Right renal pelvis (tissue), 4 donors: ENCODE data around the gene VN1R4. TPM values are rescaled to one million over a fixed set of nuclear protein-coding genes. Genes with fewer than 3 reads are reported as not detected.
A peak's percentile ranks its signal among the peaks of the same experiment; 100 is the strongest.
"Not testable (repeated sequence)": the region's sequence is repeated elsewhere in the genome, so short reads cannot be mapped to it uniquely, and the experiment has no call there.

Experiments
- DNase-seq, 4 donors: peaks; one replicate each; pipeline ENCODE4 v3.0.0-alpha.2; 2013; ENCODE audit warnings: low read depth in 4 of 4, low spot score in 3 of 4, missing footprints in 1 of 4
- polyA plus RNA-seq, 4 donors: library from polyadenylated mRNA; unstranded; fragments of 120-200 nt; gene quantifications; one replicate each; pipeline ENCODE4 v1.2.1, GENCODE V29; 2013; ENCODE audit not compliant: insufficient read length in 4 of 4

Gene VN1R4, protein sequence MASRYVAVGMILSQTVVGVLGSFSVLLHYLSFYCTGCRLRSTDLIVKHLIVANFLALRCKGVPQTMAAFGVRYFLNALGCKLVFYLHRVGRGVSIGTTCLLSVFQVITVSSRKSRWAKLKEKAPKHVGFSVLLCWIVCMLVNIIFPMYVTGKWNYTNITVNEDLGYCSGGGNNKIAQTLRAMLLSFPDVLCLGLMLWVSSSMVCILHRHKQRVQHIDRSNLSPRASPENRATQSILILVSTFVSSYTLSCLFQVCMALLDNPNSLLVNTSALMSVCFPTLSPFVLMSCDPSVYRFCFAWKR
- not detected for polyA plus RNA-seq

DNA sequence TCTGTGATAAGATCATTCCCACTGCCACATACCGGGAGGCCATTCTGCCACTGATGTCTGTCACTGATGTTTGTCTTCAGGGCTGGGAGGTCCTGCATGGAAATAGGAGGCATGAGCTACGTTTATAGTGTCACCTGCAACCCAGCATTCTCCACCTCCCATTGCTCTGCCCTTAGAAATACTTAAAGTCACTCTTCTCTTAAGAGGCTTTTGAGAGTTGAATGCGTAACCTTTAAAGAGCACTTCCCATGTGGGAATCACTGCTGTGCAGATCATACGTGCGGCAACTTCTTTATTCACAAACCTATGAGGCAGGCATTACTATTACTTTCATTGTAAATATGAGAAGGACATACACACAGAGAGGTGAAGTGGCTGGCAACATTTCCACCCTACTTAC, at the start of gene VN1R4:
TSS of gene VN1R4 (minus strand) at position 101 of the 400 bp plus-strand sequence. CDS start at position 43, 58 bp downstream.
- DNase-seq: not testable (repeated sequence)

DNA sequence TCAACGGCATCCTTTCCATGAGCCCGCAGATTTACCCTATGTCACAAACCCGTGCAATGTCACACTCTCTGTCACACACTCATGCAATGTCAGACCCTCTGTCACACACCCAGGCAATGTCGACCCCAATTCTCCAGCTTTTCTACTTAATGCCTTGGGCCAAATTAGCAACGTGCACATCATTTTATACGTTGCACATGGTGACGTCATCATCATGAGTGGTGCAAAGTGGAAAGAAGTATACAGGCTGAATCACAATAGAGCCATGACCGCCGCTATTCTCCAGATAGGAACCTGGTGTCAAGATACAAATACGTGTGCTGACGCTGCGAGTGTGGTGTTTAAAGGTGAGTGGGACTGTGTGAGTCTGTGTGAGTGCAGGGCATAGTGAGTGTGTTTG, 44.4 kb upstream of the VN1R4 start:
- DNase-seq: no peak

DNA sequence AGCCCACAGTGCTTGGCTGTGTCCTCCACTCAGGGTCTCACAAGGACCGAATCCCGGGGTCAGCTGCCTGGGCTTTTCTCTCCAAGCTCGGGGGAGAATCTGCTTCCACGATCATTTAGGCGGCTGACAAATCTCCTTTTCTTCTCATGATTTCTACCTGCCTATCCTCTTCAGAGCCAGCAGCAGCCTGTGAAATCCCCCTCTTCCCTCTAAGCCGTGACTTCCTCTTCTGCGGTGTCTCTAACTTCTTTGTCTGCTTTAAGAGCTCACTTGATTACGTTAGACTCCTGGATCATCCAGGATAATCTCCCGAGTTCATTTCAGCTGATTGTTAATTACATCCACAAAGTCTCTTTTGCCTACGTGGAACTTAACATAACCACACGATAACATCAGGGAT, 43.5 kb upstream of the VN1R4 start:
- DNase-seq: no peak

DNA sequence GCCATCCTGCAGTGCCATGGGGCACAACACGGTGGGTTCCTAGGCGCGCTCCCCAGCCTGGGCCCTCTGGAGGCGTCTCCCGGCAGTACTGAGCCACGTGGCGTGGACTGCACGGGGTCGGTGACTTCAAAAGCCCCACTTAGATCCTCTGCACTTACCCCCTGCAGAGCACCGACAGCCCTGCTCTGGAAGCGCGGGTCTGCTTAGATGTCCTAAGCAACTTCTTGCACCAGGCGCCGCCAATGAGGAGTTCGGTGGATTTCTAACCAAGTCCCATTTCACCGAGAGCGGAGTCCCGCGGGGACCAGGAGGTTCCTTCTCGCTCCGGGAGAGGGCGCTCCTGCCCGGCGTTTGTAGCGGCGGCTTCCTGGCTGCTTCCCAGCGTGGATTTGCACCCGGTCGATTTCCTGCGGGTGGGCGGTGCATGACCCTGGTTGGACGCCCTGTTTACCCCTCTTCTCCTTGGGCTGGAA, 40.9 kb upstream of the VN1R4 start:
- DNase-seq: peak in 2 of 4 donors; percentile 22 to 56

DNA sequence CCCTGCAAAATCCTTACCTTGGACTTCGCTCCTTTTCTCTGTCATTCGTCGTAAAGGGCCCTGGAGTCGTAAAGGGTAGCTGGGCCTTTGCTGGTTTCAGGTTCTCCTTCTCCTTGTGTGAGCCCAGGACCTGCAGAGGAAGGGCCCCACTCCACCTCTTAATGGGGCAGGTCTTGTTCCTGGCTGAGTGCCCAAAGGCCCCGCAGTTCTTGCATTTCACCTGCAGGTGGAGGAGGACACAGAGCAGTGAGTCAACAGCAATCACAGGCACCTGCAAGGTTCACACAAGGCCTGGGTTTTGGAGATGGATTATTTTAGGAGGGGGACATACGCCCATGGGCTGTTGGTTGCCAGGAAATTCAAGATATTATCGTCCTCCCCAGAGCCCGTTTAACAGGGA, 33.8 kb upstream of the VN1R4 start:
- not testable (repeated sequence) for DNase-seq

DNA sequence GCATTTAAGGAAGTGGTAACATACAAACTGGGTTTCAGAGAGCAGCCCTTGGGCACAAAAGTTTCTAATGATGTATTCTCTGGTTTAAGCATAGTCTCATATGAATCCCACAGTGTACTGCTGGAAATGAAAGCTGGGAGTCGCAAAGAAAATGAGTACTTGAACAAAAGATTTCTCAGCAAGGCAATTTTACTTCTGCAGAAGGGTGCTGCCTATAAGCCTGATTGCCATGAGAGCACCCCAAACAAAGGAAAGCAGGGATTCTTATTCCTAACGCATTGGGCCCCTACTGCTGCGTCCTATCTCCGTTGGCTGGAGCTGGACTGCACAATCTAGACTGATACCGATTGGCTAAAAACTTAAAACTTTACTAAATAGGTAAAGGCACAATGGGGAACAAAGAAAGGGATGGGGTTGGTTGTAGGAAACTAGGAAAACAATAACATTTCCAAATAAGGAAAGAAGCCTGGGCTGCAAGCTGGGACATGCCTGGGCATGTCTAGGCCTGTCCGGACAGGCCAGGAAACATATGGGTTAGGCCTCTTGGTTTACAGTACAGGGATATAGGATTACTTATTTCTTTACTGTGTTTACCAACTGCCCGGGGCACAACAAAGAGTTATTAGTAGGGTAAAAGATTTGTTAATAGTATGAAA, 27.4 kb upstream of the VN1R4 start:
- no peak for DNase-seq

DNA sequence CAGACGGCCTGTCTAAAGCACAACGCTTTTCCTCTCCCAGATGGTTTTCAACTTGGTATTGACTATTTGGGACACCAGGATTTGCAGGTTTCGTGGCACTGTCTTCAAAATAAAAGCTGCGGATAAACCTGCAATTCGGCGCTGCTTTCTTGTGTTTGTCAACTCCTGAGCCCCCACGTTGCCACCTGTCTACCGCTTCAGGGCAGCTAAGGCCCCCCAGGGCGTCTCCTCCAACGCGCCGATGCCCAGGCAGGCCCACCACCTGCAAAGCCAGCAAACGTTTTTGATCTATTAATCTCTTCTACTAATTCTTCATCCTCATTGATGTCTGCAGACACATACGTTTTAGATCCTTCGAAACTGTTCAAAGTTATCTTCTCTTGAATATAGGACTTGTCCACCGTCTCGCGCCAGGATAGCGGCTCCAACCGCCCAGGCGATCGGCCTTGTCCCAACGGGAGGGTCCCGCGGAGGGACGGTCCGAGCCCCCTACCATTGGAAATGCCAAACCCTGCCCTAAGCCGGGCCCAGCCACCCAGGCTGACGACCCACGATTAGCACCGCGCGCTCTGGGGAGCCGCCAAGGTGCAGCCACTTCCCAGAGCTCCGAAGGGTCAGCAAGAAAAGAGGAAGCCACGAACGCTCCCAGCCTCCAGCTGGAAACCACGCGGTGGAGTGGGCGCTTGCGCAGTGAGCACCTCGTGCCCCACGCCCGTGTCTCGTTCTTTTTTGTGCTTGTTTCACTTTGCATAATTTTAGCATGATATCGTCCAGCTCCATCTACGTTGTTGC, 23.4 kb upstream of the VN1R4 start:
- no peak for DNase-seq

DNA sequence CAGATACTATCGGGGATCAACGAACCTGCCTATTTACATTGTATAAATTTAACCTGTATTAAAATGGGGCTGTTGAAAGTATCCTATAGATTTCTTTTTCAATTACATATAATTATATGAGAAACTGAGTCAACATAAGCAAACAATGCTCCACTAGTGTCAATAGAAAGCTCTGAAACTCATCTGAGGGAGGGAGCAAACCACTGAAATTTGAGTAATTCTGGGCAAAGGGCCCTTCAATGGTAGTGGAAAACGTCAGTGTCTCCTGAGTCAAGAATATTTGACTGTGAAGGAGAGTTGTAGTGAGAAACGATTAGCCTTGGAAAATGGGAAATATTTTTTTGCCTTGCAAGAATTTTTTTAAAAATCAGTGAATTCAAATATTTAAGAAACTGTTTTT, 17.6 kb upstream of the VN1R4 start:
- no peak for DNase-seq

DNA sequence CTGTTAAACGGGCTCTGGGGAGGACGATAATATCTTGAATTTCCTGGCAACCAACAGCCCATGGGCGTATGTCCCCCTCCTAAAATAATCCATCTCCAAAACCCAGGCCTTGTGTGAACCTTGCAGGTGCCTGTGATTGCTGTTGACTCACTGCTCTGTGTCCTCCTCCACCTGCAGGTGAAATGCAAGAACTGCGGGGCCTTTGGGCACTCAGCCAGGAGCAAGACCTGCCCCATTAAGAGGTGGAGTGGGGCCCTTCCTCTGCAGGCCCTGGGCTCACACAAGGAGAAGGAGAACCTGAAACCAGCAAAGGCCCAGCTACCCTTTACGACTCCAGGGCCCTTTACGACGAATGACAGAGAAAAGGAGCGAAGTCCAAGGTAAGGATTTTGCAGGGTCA, 14.4 kb upstream of the VN1R4 start:
- DNase-seq: not testable (repeated sequence)

DNA sequence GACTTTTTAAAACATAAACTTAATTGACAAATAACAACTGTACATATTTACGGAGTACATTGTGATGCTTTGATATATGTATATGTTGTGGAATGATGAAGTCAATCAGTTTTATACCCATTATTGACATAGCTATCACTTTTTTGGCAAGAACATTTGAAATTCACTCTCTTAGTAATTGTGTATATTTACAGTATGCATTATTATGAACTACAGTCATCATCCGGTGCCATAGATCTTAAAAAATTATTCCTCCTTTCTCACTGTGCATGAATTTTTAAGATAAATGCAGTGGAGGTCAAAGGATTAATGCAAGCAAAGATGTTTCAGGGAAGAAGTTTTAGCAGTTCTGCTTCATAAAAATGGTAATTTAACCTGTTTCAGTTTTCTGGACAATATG, 8.0 kb upstream of the VN1R4 start:
- no peak for DNase-seq

DNA sequence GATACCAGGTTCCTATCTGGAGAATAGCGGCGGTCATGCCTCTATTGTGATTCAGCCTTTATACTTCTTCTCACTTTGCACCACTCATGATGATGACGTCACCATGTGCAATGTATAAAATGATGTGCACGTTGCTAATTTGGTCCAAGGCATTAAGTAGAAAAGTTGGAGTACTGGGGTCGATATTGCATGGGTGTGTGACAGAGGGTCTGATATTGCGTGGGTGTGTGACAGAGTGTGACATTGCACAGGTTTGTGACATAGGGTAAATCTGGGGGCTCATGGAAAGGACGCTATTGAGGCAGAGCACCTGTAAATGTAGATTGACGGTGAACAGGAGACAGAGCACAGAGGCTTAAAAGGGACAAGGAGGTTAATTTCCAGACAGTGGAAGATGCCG, 4.5 kb upstream of the VN1R4 start:
- no peak for DNase-seq

DNA sequence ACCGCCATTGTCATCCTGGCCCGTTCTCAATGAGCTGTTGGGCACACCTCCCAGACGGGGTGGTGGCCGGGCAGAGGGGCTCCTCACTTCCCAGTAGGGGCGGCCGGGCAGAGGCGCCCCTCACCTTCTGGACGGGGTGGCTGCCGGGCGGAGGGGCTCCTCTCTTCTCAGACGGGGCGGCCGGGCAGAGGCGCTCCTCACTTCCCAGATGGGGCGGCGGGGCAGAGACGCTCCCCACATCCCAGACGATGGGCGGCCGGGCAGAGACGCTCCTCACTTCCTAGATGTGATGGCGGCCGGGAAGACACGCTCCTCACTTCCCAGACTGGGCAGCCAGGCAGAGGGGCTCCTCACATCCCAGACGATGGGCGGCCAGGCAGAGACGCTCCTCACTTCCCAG, 2.3 kb upstream of the VN1R4 start:
- not testable (repeated sequence) for DNase-seq

DNA sequence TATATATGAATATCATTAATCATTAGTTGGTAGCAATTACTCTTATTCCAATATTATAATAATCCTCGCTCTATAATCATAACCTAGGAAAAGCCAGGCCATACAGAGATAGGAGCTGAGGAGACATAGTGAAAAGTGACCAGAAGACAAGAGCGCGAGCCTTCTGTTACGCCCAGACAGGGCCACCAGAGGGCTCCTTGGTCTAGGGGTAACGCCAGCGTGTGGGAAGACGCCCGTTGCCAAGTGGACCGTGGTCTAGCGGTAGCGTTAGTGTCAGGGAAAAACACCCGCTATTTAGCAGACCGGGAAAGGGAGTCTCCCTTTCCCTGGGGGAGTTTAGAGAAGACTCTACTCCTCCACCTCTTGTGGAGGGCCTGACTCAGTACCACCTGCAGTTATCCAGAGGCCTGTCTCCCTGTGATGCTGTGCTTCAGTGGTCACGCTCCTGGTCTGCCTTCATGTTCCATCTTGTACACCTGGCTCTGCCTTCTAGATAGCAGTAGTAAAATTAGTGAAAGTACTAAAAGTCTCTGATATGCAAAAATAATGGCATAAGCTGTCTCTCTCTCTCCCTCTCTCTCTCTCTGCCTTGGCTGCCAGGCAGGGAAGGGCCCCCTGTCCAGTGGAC, 9.7 kb downstream of the VN1R4 start, which contains the start of gene VN1R2:
TSS of gene VN1R2 (plus strand) at position 578 of the 628 bp plus-strand sequence. CDS start 84 bp downstream, outside the sequence.
- not testable (repeated sequence) for DNase-seq

DNA sequence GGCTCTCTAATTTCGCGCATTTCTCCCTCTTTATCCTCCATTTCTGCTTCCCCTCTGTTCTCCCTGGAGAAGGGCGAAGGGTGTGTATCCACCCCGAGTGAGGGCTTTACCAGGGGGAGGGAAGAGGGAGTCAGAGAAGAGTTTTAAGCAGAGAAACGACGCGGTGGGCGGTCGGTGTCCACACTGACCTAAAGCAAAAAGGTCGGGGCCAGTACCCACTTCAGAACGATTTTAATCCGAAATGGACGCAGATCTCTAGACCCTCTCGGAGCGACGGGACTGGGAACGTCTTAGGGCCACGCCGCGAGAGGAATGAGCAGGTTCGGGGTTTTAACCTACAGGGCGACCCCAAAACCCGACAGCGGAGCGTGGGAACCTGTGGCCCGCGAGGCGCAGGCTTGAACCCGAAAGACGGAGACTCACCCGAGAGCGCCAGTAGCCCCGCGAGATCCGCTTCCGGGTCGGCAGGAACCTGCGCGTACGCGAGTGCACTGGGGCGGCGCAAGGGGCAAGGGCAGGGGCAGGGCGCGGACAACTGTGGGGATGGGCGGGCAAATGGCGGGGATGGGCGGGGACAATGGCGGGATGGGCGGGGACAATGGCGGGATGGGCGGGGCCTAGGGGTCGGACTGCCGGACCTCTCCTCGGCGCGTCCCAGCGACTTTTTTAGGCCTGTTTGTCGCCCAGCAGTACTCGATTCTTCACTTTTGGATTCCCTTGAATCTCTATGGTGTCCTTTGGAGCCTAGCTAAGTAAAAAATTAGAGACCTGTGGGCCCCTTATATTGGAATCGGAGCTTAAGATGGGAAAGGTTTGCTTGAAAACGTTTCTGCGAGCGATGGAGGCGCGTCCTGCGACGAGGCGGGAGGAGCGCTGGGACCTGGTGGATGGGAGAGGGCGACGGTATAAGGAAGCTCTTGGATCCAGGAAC, 12.8 kb downstream of the VN1R4 start, which contains the start of gene ZNF677:
TSS of gene ZNF677 (minus strand) at position 463 of the 931 bp plus-strand sequence. CDS start 3,323 bp downstream, outside the sequence.
- DNase-seq: peak; percentile 55 to 74 (median 66)

DNA sequence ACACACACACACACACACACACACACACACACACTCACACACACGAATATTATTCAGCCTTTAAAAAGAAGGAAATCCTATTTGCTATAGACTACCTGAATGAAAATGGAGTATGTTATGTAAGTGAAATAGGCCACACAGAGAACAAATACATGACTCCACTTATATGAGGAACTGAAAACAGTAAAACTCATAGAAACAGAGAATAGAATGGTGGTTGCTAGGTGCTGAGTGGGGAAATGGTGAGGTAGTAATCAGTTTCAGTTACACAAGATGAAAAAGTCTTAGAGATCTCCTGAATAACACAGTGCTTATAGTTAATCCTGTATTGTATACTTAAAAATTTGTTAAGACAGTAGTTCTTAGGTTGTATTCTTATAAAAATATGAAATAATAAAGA, 21.0 kb downstream of the VN1R4 start:
- no peak for DNase-seq

DNA sequence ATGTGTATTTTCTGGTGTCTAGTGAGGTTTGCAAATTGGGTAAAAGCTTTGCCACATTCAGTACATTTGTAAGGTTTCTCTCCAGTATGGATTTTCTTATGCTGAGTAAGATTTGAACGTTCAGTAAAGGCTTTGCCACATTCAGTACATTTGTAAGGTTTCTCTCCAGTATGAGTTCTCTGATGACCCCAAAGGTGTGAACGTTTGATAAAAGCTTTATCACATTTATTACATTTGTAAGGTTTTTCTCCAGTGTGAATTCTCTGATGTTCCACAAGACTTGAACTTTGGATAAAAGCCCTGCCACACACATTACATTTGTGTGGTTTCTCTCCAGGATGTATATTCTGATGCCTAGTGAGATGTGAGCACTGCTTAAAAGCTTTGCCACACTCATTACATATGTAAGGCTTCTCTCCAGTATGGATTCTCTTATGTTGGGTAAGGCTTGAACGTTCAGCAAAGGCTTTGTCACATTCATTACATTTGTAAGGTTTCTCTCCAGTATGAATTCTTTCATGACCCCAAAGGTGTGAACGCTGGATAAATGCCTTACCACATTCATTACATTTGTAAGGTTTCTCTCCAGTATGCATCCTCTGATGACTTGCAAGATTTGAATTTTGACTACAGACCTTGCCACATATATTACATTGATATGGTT, 30.3 kb downstream of the VN1R4 start:
- no peak for DNase-seq

DNA sequence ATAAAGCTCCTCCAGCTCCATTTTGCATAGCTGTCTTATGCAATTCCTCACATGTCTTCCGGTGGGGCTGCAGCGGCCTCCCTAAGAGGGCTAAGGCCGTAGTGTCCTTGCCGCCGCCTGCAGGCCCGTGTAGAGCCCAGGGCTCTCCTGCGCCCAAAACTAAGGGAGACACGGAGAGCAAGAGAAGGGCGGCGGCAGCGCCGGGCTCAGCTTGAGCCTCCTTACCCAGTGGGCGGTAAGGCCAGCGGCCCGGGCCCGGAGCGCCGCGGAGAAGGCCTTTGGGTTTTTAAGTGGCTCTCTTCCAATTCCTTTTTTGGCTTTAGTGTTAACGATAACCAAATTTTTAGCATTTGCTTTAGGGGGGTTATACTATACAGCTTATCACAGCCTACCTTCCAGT, 42.9 kb downstream of the VN1R4 start:
- DNase-seq: no peak

DNA sequence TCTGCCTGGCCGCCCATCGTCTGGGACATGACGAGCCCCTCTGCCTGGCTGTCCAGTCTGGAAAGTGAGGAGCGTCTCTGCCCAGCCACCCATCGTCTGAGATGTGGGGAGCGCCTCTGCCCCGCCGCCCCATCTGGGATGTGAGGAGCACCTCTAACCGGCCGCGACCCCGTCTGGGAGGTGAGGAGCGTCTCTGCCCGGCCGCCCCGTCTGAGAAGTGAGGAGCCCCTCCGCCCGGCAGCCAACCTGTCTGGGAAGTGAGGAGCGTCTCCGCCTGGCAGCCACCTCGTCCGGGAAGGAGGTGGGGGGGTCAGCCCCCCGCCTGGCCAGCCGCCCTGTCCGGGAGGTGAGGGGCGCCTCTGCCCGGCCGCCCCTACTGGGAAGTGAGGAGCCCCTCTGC, 44.8 kb downstream of the VN1R4 start:
- DNase-seq: not testable (repeated sequence)
